ENCODE data around the gene RGS5. TPM values are rescaled to one million over a fixed set of nuclear protein-coding genes. Genes with fewer than 3 reads are reported as not detected.

Gene RGS5
- total and polyA plus RNA-seq, 3 experiments from 2014 or later: 2.8 to 4.9 (median 3.0) TPM

DNA sequence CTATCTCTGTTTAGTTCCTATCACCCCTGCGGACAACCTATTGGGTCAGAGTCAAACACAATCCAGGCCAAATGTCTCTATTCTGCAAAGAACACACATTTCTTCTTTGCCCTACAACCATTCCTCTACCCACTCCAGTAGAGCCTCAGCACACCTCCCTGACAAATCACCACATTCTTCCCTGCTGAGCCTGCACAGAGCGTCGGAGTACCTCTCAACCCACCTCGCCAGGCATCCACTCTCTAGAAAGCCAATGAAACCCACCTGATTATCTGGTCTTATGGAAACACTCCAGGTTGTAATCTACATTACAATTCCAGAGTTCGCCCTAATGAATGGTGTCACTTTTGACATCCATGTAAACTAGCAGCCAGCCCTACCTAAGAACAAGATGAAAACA lies 47.1 kb downstream of the RGS5 start:
- Histone ChIP-seq H3K36me3 (ENCODE audit: insufficient read depth, low read length) (no peaks in the 10 kb centered on the region), H3K4me1 (ENCODE audit: insufficient read depth, low read length) (no peaks in the 10 kb centered on the region), H3K9me3 (ENCODE audit: low read length) (no peaks in the 10 kb centered on the region), H3K27me3 (ENCODE audit: insufficient read depth, low read length, poor library complexity, severe bottlenecking) (no peaks in the 10 kb centered on the region), H3K4me3 (ENCODE audit: low read length) (no peak overlapping the region), H3K27ac (ENCODE audit: low read depth, low read length) (no peak overlapping the region)
- H3K27me3 Mint-ChIP-seq: peaks cover 0 to 3% of the 10 kb centered on the region in 2 donors
- H3K4me3 Mint-ChIP-seq: no peak overlapping the region
- H3K36me3 Mint-ChIP-seq: peaks cover 0 to 7% (median 3%) of the 10 kb centered on the region in 3 donors
- no peaks in the 10 kb centered on the region for H3K4me1 Mint-ChIP-seq
- ChIA-PET CTCF (no interaction called here), POLR2A (no interaction called here)
- DNase-seq: no peak
- no peak overlapping the region for H3K27ac Mint-ChIP-seq
- peaks cover 0 to 6% (median 5%) of the 10 kb centered on the region in 5 donors for H3K9me3 Mint-ChIP-seq

DNA sequence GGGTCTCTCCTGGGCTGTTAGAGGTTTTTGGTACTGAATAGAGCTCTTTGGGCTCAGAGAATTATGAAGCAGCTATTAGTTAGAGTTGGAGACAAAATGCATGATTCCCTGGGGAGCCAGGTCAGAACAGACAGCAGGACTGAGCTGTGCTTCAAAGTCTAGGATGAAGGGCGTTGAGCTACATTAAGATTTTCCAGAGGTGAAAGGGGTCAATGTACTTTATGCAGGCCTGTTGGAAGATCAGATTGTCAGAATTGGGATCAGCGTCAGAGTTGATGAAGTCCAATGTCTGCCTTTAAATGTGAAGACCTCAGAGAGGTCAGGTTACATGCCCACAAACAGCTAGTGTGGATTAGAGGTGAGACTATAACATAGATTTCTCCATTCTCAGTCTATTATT lies 53.8 kb downstream of the RGS5 start:
- Mint-ChIP-seq H3K9me3 (no peaks in the 10 kb centered on the region), H3K27me3 (no peaks in the 10 kb centered on the region), H3K4me3 (no peak overlapping the region), H3K36me3 (peaks cover 0 to 3% (median 0%) of the 10 kb centered on the region in 3 donors), H3K27ac (no peak overlapping the region), H3K4me1 (no peaks in the 10 kb centered on the region)
- Histone ChIP-seq H3K27ac (ENCODE audit: low read depth, low read length) (no peak overlapping the region), H3K4me3 (ENCODE audit: low read length) (no peak overlapping the region), H3K36me3 (ENCODE audit: insufficient read depth, low read length) (no peaks in the 10 kb centered on the region), H3K9me3 (ENCODE audit: low read length) (no peaks in the 10 kb centered on the region), H3K27me3 (ENCODE audit: insufficient read depth, low read length, poor library complexity, severe bottlenecking) (no peaks in the 10 kb centered on the region), H3K4me1 (ENCODE audit: insufficient read depth, low read length) (no peaks in the 10 kb centered on the region)
- CTCF ChIA-PET: no interaction called here
- POLR2A ChIA-PET: no interaction called here
- no peak for DNase-seq

DNA sequence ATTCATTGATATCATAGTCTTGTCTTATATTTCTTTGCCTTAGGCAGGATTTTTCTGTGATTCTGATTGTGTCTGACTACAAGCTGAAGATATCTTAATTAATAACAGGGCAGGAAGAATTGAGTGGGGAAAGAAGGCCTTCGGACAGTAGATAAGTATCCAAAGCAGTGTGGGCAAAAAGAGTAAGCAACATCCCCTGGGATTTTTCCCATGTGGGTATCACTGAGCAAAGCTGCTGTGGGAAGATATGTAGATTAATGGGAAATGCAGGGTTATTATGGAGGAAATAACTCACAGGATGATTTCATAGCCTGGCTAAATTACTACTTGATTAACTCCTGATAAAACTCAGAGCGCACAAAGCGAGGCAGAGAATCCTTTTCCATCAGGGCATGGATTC lies 55.7 kb downstream of the RGS5 start:
- ChIA-PET POLR2A (no interaction called here), CTCF (no interaction called here)
- H3K36me3 Mint-ChIP-seq: peaks cover 0 to 3% (median 0%) of the 10 kb centered on the region in 3 donors

DNA sequence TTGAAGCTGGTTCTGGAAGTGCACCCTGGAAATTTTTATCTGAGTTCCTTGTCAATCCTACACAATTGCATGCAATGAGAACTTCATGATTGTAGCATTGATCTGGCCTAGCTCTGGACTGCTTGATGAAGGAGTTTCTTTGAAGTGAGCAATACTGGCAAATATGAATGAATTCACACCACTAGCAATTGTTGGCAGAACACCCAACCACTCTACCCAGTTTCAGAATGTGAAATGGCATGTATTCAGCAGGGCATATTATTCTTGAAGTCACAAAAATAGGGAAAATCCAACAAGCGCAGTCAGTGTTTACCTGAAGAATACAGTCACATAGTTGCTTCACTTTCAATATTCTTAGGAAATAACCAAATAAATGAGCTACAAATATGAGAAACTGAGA lies 57.3 kb downstream of the RGS5 start:
- CTCF ChIA-PET: no interaction called here
- POLR2A ChIA-PET: no interaction called here
- H3K27me3 Mint-ChIP-seq: no peaks in the 10 kb centered on the region

More for the DNA sequence above, 55.7 kb downstream of the RGS5 start:
- H3K4me1 ChIP-seq (ENCODE audit: insufficient read depth, low read length): no peaks in the 10 kb centered on the region
- Mint-ChIP-seq H3K4me1 (no peaks in the 10 kb centered on the region), H3K27me3 (no peaks in the 10 kb centered on the region), H3K27ac (no peak overlapping the region), H3K9me3 (no peaks in the 10 kb centered on the region), H3K4me3 (no peak overlapping the region)
- no peak for DNase-seq
- no peak overlapping the region for H3K4me3 ChIP-seq (ENCODE audit: low read length)
- H3K9me3 ChIP-seq (ENCODE audit: low read length): no peaks in the 10 kb centered on the region
- no peaks in the 10 kb centered on the region for H3K27me3 ChIP-seq (ENCODE audit: insufficient read depth, low read length, poor library complexity, severe bottlenecking)
- H3K27ac ChIP-seq (ENCODE audit: low read depth, low read length): no peak overlapping the region
- H3K36me3 ChIP-seq (ENCODE audit: insufficient read depth, low read length): no peaks in the 10 kb centered on the region

DNA sequence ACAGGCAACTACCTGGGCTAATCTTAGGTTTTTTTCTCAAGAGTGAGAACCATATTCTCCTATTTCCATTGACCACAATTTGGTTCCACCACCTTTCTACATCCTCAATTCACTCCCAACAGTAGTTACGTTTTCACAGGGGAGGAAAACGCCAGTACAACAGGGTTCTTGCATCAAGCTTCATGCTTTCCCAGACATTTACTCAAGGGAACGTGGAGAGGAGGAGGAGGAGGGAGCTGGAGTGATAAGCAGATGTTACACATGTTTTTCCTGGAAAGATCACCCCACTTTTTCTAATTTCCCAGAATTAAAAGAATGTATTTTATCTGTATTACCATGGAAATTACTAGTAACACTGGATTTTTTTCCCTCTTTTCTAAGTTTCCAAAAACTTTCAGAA lies 58.3 kb downstream of the RGS5 start:
- no peaks in the 10 kb centered on the region for H3K4me1 ChIP-seq (ENCODE audit: insufficient read depth, low read length)
- Mint-ChIP-seq H3K27ac (no peak overlapping the region), H3K4me1 (no peaks in the 10 kb centered on the region), H3K27me3 (no peaks in the 10 kb centered on the region), H3K4me3 (no peak overlapping the region), H3K36me3 (peaks cover 0 to 3% (median 0%) of the 10 kb centered on the region in 3 donors), H3K9me3 (no peaks in the 10 kb centered on the region)
- ChIA-PET POLR2A (no interaction called here), CTCF (no interaction called here)
- H3K4me3 ChIP-seq (ENCODE audit: low read length): no peak overlapping the region
- no peak for DNase-seq
- no peaks in the 10 kb centered on the region for H3K36me3 ChIP-seq (ENCODE audit: insufficient read depth, low read length)
- no peaks in the 10 kb centered on the region for H3K9me3 ChIP-seq (ENCODE audit: low read length)
- H3K27ac ChIP-seq (ENCODE audit: low read depth, low read length): no peak overlapping the region
- no peaks in the 10 kb centered on the region for H3K27me3 ChIP-seq (ENCODE audit: insufficient read depth, low read length, poor library complexity, severe bottlenecking)

More for the DNA sequence above, 57.3 kb downstream of the RGS5 start:
- Histone ChIP-seq H3K4me3 (ENCODE audit: low read length) (no peak overlapping the region), H3K36me3 (ENCODE audit: insufficient read depth, low read length) (no peaks in the 10 kb centered on the region), H3K27ac (ENCODE audit: low read depth, low read length) (no peak overlapping the region), H3K4me1 (ENCODE audit: insufficient read depth, low read length) (no peaks in the 10 kb centered on the region), H3K27me3 (ENCODE audit: insufficient read depth, low read length, poor library complexity, severe bottlenecking) (no peaks in the 10 kb centered on the region), H3K9me3 (ENCODE audit: low read length) (no peaks in the 10 kb centered on the region)
- no peak overlapping the region for H3K27ac Mint-ChIP-seq
- no peak overlapping the region for H3K4me3 Mint-ChIP-seq
- H3K36me3 Mint-ChIP-seq: peaks cover 0 to 3% (median 0%) of the 10 kb centered on the region in 3 donors
- DNase-seq: no peak
- H3K4me1 Mint-ChIP-seq: no peaks in the 10 kb centered on the region
- no peaks in the 10 kb centered on the region for H3K9me3 Mint-ChIP-seq

DNA sequence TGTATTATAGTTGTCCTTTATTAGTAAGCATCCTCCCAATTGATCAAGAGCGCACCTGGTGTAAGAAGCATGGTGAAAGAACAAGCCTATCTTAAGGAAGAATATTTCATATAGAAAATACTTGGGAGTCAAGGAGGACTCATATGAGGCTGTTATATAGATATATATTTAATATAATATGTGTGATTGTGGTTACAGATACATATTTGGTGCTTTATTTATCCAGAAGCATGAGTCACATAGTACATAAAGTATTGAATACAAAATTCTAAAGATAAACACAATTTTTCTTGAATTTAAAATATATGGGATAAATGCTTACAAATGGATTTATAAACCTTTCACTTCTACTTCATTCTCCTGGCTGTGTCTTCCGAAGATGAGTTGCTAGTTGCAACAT lies 60.6 kb downstream of the RGS5 start:
- H3K9me3 Mint-ChIP-seq: no peaks in the 10 kb centered on the region
- H3K27ac Mint-ChIP-seq: no peak overlapping the region
- CTCF ChIA-PET: no interaction called here
- H3K27me3 ChIP-seq (ENCODE audit: insufficient read depth, low read length, poor library complexity, severe bottlenecking): no peaks in the 10 kb centered on the region
- H3K9me3 ChIP-seq (ENCODE audit: low read length): no peaks in the 10 kb centered on the region
- H3K4me1 Mint-ChIP-seq: no peaks in the 10 kb centered on the region
- no peaks in the 10 kb centered on the region for H3K4me1 ChIP-seq (ENCODE audit: insufficient read depth, low read length)
- no peak overlapping the region for H3K4me3 ChIP-seq (ENCODE audit: low read length)
- POLR2A ChIA-PET: no interaction called here
- no peak overlapping the region for H3K27ac ChIP-seq (ENCODE audit: low read depth, low read length)
- H3K36me3 ChIP-seq (ENCODE audit: insufficient read depth, low read length): no peaks in the 10 kb centered on the region
- H3K27me3 Mint-ChIP-seq: peaks cover 0 to 7% of the 10 kb centered on the region in 2 donors
- DNase-seq: no peak
- H3K4me3 Mint-ChIP-seq: no peak overlapping the region
- H3K36me3 Mint-ChIP-seq: no peaks in the 10 kb centered on the region

DNA sequence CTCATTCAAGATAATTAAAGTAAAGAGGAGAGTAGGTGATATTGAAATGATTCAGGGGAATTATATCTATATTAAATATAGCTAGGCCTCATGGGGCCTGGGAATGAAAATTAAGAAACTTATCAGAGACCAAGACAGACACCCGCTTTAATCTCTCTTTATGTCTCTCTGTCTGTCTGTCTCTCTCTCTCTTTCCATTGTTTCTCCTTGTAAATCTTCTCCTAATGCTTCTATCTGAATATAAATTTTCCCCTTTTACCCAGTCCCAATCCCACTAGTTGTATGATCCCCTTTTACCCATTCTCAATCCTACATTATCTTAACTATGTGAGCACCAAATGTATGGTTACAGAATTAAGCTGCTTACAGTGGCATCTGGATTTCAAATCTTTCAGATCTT lies 61.2 kb downstream of the RGS5 start:
- Mint-ChIP-seq H3K4me1 (no peaks in the 10 kb centered on the region), H3K27me3 (peaks cover 0 to 7% of the 10 kb centered on the region in 2 donors), H3K4me3 (no peak overlapping the region), H3K9me3 (no peaks in the 10 kb centered on the region), H3K36me3 (no peaks in the 10 kb centered on the region), H3K27ac (no peak overlapping the region)
- Histone ChIP-seq H3K4me1 (ENCODE audit: insufficient read depth, low read length) (no peaks in the 10 kb centered on the region), H3K9me3 (ENCODE audit: low read length) (no peaks in the 10 kb centered on the region), H3K27me3 (ENCODE audit: insufficient read depth, low read length, poor library complexity, severe bottlenecking) (no peaks in the 10 kb centered on the region), H3K27ac (ENCODE audit: low read depth, low read length) (no peak overlapping the region), H3K4me3 (ENCODE audit: low read length) (no peak overlapping the region), H3K36me3 (ENCODE audit: insufficient read depth, low read length) (no peaks in the 10 kb centered on the region)
- CTCF ChIA-PET: no interaction called here
- POLR2A ChIA-PET: no interaction called here
- no peak for DNase-seq

DNA sequence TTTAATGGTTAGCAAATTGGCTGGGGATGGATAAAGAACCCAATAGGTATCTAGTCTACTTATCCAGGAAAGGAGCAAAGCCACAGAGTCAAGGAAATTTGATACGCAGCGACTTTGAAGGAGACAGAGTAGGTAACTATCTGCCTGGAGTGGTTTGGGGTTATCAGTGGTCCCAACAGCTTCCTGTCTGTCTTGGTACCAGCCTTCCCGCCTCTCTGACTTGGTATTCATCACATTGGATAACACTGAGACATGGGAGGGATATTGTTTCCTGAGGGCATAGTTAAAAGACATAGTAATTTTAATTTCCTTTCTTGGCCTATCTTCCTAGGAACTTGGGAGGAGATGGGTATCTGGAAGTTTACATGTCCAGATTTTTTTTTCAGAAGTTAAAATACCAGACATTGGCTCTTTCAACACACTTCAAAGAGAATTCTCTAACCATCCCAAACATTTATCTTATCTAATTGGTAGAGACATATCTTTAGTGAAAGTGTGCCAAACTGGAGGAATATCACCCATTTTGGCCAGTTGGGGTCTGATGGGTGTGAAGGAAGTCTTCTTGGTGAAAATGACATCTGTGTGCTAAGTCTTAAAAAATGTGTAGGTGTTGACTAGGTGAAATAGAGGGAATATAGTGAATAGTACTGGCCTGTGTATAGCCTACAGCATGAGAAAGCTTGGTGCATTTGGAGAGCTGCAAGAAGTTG lies 65.0 kb downstream of the RGS5 start:
- no peaks in the 10 kb centered on the region for H3K36me3 ChIP-seq (ENCODE audit: insufficient read depth, low read length)
- H3K4me3 Mint-ChIP-seq: no peak overlapping the region
- POLR2A ChIA-PET: no interaction called here

More for the DNA sequence above, 65.0 kb downstream of the RGS5 start:
- Histone ChIP-seq H3K4me3 (ENCODE audit: low read length) (no peak overlapping the region), H3K27me3 (ENCODE audit: insufficient read depth, low read length, poor library complexity, severe bottlenecking) (no peaks in the 10 kb centered on the region), H3K9me3 (ENCODE audit: low read length) (no peaks in the 10 kb centered on the region), H3K4me1 (ENCODE audit: insufficient read depth, low read length) (no peaks in the 10 kb centered on the region), H3K27ac (ENCODE audit: low read depth, low read length) (no peak overlapping the region)
- no peaks in the 10 kb centered on the region for H3K4me1 Mint-ChIP-seq
- no peak for DNase-seq
- no peaks in the 10 kb centered on the region for H3K9me3 Mint-ChIP-seq
- H3K27me3 Mint-ChIP-seq: peaks cover 0 to 7% of the 10 kb centered on the region in 2 donors
- H3K27ac Mint-ChIP-seq: peak overlapping the region in 1 of 8 donors; percentile 10
- CTCF ChIA-PET: no interaction called here
- H3K36me3 Mint-ChIP-seq: no peaks in the 10 kb centered on the region
